Ovary (tissue), 3 donors: Measurements from ENCODE around the gene DPH6.

ENCODE experiments used
- EP300 ChIP-seq: sonication (generic); formaldehyde crosslinking; IDR thresholded peaks from one replicate; pipeline ENCODE4 v1.6.1; 2017; ENCODE audit warnings: antibody characterized with exemption
- TF ChIP-seq, protein P1 (sequence below), 3 donors: fragments of 450-650 bp in 2 of 3; fragments of 200-600 bp in 1 of 3; IDR thresholded peaks; one replicate each; pipeline versions ENCODE4 v1.5.1 to v1.8.0; 2016 to 2022; ENCODE audit warnings: antibody characterized with exemption in 3 of 3, mild to moderate bottlenecking in 1 of 3
- donor health status: DM: no; HTN: no; CAD: no.

DNA sequence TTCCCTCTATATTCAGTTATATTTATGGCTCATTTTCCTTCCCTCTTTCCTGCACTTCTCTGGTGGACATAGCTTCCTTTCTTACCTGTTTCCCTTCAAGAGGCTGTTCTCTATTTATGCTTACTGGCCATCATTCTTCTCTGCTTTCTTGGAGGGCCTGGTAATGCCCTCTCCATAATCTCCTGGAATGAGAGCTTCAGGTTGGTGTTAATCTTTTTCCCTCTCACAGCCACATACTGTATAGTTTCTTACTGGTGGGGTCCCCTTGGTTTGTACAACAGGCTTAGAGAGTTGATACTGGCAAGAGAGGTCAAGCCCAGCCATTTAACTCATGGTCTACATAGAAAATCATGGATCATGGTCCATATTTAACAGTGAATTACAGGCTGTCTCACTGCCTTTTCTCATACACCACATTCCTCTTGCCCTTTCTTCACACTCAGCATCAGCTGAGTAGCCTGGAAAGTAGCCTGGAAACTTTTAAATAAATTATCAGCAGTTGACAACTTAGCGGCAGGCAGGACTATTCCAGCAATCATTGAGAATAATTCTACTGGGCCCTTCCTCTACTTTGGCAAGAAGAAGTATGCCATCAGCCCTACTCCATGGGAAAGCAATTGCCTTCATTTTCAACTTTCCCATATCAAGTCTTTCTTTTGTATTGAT, 38.0 kb upstream of the DPH6 start:
- TF ChIP-seq, protein P1, sequence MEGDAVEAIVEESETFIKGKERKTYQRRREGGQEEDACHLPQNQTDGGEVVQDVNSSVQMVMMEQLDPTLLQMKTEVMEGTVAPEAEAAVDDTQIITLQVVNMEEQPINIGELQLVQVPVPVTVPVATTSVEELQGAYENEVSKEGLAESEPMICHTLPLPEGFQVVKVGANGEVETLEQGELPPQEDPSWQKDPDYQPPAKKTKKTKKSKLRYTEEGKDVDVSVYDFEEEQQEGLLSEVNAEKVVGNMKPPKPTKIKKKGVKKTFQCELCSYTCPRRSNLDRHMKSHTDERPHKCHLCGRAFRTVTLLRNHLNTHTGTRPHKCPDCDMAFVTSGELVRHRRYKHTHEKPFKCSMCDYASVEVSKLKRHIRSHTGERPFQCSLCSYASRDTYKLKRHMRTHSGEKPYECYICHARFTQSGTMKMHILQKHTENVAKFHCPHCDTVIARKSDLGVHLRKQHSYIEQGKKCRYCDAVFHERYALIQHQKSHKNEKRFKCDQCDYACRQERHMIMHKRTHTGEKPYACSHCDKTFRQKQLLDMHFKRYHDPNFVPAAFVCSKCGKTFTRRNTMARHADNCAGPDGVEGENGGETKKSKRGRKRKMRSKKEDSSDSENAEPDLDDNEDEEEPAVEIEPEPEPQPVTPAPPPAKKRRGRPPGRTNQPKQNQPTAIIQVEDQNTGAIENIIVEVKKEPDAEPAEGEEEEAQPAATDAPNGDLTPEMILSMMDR (IDR thresholded peaks at IDR 0.05), result no peak
- TF ChIP-seq EP300, result no peak
